HCT116 (cell line): ENCODE data around the gene FBXL19. TPM values are rescaled to one million over a fixed set of nuclear protein-coding genes. Genes with fewer than 3 reads are reported as not detected.

Source experiments
- ATAC-seq: fragments of 200-7000 bp; cut with Tn5 transposase; 2 replicates; pipeline ENCODE4 v1.9.1; 2020; ENCODE audit warnings: mild to moderate bottlenecking, moderate library complexity
- BruUV-seq: library from RNA; stranded (reverse); fragments of 400-500 nt; replicated peaks from 2 replicates; lab custom pipeline; 2021; lab: Mats Ljungman, UMichigan
- CTCF ChIA-PET: fragments of 300-600 bp; sonication (Branson Sonifier 250); formaldehyde crosslinking; loops from one replicate; lab custom pipeline; 2021; ENCODE audit warnings: antibody characterized with exemption; lab: Charles Lee
- POLR2A ChIA-PET: fragments of 300-600, 350-600 bp; sonication (Branson Sonifier 250); formaldehyde crosslinking; loops from one replicate; lab custom pipeline; 2021; ENCODE audit warnings: antibody characterized with exemption; lab: Charles Lee
- RAD21 ChIA-PET, 2 experiments: fragments of 300-600 bp; sonication (Branson Sonifier 250); formaldehyde crosslinking; loops; one replicate each; lab custom pipeline; 2023; ENCODE audit warnings: low total read pairs in 2 of 2; ENCODE audit not compliant: uncharacterized antibody in 2 of 2, unreplicated experiment in 2 of 2, low non-redundant PET in 1 of 2; lab: Charles Lee
- DNase-seq: peaks from one replicate; pipeline ENCODE4 v3.0.0-alpha.2; 2010; ENCODE audit warnings: low read depth, low spot score
- H2AFZ ChIP-seq: fragments of 200-600 bp; shearing (Covaris generic), sonication (generic); 2 replicates; pipeline ENCODE4 v1.6.1; 2017; ENCODE audit warnings: low read depth, mixed run types, mixed read lengths, antibody characterized with exemption, low read length; ENCODE audit not compliant: poor library complexity, severe bottlenecking
- H3K27ac ChIP-seq: 2 replicates; pipeline ENCODE4 v1.5.1; 2012; ENCODE audit warnings: low read depth, low read length
- H3K27me3 ChIP-seq: fragments of 200-600 bp; sonication (generic); 2 replicates; pipeline ENCODE4 v1.6.1; 2016; ENCODE audit warnings: mixed run types, low read length, mixed read lengths; ENCODE audit not compliant: insufficient read depth
- H3K36me3 ChIP-seq, 2 experiments: fragments of 200-500 bp in 1 of 2; fragments of 200-600 bp in 1 of 2; sonication (Bioruptor generic) in 1 of 2; sonication (generic) in 1 of 2; 2 replicates each; pipeline versions ENCODE4 v1.5.1 to v1.6.1; 2014 to 2016; ENCODE audit warnings: low read length in 2 of 2, inconsistent platforms in 1 of 2, mixed read lengths in 1 of 2, mixed run types in 1 of 2; ENCODE audit not compliant: insufficient read depth in 2 of 2, control insufficient read depth in 1 of 2
- H3K4me1 ChIP-seq, 2 experiments: fragments of 200-600 bp in 1 of 2; sonication (generic) in 1 of 2; 2 replicates each; pipeline versions ENCODE4 v1.5.1 to v1.6.1; 2012 to 2017; ENCODE audit warnings: low read length in 2 of 2, inconsistent platforms in 1 of 2, mild to moderate bottlenecking in 1 of 2, mixed read lengths in 1 of 2, mixed run types in 1 of 2, moderate library complexity in 1 of 2; ENCODE audit not compliant: insufficient read depth in 2 of 2, control insufficient read depth in 1 of 2
- H3K4me2 ChIP-seq: fragments of 200-600 bp; sonication (generic); 2 replicates; pipeline ENCODE4 v1.6.1; 2017; ENCODE audit warnings: mixed run types, low read length, mixed read lengths
- H3K4me3 ChIP-seq, 2 experiments: fragments of 200-600 bp in 1 of 2; sonication (generic) in 1 of 2; replicated peaks in 1 of 2; 2 replicates each; pipeline ENCODE4 v1.5.1; 2011 to 2016; ENCODE audit warnings: low read length in 2 of 2, control low read depth in 1 of 2, low read depth in 1 of 2, mild to moderate bottlenecking in 1 of 2, mixed read lengths in 1 of 2, mixed run types in 1 of 2
- H3K79me2 ChIP-seq: fragments of 200-600 bp; sonication (generic); 2 replicates; pipeline ENCODE4 v1.6.1; 2017; ENCODE audit warnings: mild to moderate bottlenecking, mixed run types, low read length, moderate library complexity, mixed read lengths; ENCODE audit not compliant: insufficient read depth
- H3K9ac ChIP-seq: fragments of 200-600 bp; sonication (generic); 2 replicates; pipeline ENCODE4 v1.6.1; 2016; ENCODE audit warnings: low read length, mixed read lengths
- H3K9me2 ChIP-seq: fragments of 200-600 bp; sonication (generic), shearing (Covaris generic); 2 replicates; pipeline ENCODE4 v1.6.1; 2017; ENCODE audit warnings: mixed run types, mild to moderate bottlenecking, moderate library complexity; ENCODE audit not compliant: insufficient read depth
- H3K9me3 ChIP-seq, 2 experiments: fragments of 200-500 bp in 1 of 2; fragments of 200-600 bp in 1 of 2; sonication (Bioruptor generic) in 1 of 2; sonication (generic) in 1 of 2; 2 replicates each; pipeline ENCODE4 v1.6.1; 2014 to 2017; ENCODE audit warnings: low read length in 2 of 2, mixed read lengths in 2 of 2, inconsistent platforms in 1 of 2, low read depth in 1 of 2, mild to moderate bottlenecking in 1 of 2, mixed run types in 1 of 2, moderate library complexity in 1 of 2; ENCODE audit not compliant: control insufficient read depth in 1 of 2, insufficient read depth in 1 of 2
- H4K20me1 ChIP-seq: fragments of 200-600 bp; sonication (generic), shearing (Covaris generic); 2 replicates; pipeline ENCODE4 v1.6.1; 2017; ENCODE audit warnings: mixed run types, mild to moderate bottlenecking, moderate library complexity; ENCODE audit not compliant: insufficient read depth
- ATF3 ChIP-seq: IDR thresholded peaks from 2 replicates; pipeline ENCODE4 v1.6.1; 2012
- CEBPB ChIP-seq: IDR thresholded peaks from 2 replicates; pipeline ENCODE4 v1.6.1; 2012; ENCODE audit warnings: low read depth
- EGR1 ChIP-seq: IDR thresholded peaks from 2 replicates; pipeline ENCODE4 v1.6.1; 2012; ENCODE audit warnings: low read depth
- ELF1 ChIP-seq: IDR thresholded peaks from 2 replicates; pipeline ENCODE4 v1.6.1; 2012; ENCODE audit warnings: low read depth, borderline replicate concordance
- POLR2A ChIP-seq: IDR thresholded peaks from 2 replicates; pipeline ENCODE4 v1.7.0; 2011; ENCODE audit warnings: borderline replicate concordance; ENCODE audit not compliant: insufficient read depth, insufficient read length; ENCODE audit errors: extremely low read depth
- POLR2AphosphoS5 ChIP-seq: IDR thresholded peaks from 2 replicates; pipeline ENCODE4 v1.6.1; 2011; ENCODE audit warnings: mild to moderate bottlenecking, low read depth, low read length, moderate library complexity
- RAD21 ChIP-seq: IDR thresholded peaks from 2 replicates; pipeline ENCODE4 v1.6.1; 2012; ENCODE audit warnings: low read depth, mild to moderate bottlenecking
- SIN3A ChIP-seq: IDR thresholded peaks from 2 replicates; pipeline ENCODE4 v1.6.1; 2012; ENCODE audit warnings: low read depth
- SP1 ChIP-seq: IDR thresholded peaks from 2 replicates; pipeline ENCODE4 v1.6.1; 2012; ENCODE audit warnings: low read depth
- SRF ChIP-seq: IDR thresholded peaks from 2 replicates; pipeline ENCODE4 v1.6.1; 2012; ENCODE audit warnings: low read depth
- YY1 ChIP-seq: IDR thresholded peaks from 2 replicates; pipeline ENCODE4 v1.6.1; 2011; ENCODE audit warnings: low read length, low read depth, moderate library complexity, mild to moderate bottlenecking; ENCODE audit not compliant: insufficient replicate concordance; ENCODE audit errors: extremely low read depth
- ZBTB33 ChIP-seq: IDR thresholded peaks from 2 replicates; pipeline ENCODE4 v1.6.1; 2011; ENCODE audit warnings: mild to moderate bottlenecking, low read length, moderate library complexity; ENCODE audit not compliant: insufficient replicate concordance; ENCODE audit errors: extremely low read depth
- ZFX ChIP-seq: fragments of 450-650 bp; IDR thresholded peaks from 2 replicates; pipeline ENCODE4 v1.6.1; 2017
- ZNF274 ChIP-seq: fragments of 200-500 bp; sonication (Bioruptor generic); IDR thresholded peaks from 2 replicates; pipeline ENCODE4 v1.6.1; 2014; ENCODE audit warnings: mild to moderate bottlenecking, low read depth, low read length, inconsistent platforms
- intact Hi-C: fragments of 100-400 bp; cut with micrococcal nuclease; formaldehyde crosslinking; loops from 2 replicates; pipeline ENCODE4 v1.10.0; 2022
- total RNA-seq: library from RNA; stranded (reverse); gene quantifications from one replicate; pipeline ENCODE4 v1.2.1, GENCODE V29; 2021; ENCODE audit not compliant: unreplicated experiment
- TF ChIP-seq, protein P1 (sequence below): IDR thresholded peaks from 2 replicates; pipeline ENCODE4 v1.6.1; 2012

FBXL19 gene
- total RNA-seq, 1 experiment from 2014 or later, result 45.2 TPM

DNA sequence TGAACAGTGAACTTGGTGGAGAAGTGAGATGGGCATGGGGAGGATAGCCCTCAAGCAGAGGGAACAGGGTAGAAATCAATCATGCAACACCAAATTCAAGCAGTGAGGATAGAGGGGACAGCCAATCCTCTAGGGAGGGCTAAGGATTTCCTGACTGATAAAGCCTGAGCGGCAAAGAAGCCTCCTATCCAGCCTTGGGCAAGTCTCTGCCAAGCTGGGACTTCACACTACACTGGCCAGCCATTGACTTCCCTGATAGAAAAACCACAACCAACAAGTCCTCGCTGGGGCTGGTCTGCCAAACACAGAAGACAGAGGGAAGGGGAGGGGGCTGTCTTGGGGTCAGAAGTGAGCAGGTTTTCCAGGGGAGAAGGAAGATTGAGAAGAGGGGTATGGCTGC is 2.5 kb upstream of the FBXL19 start:
- Histone ChIP-seq H3K36me3 (no peaks in the 10 kb centered on the region), H3K79me2 (peaks cover 10% of the 10 kb centered on the region; the same call in 1 of the 2 replicates), H3K4me2 (no peak overlapping the region), H3K9me2 (no peaks in the 10 kb centered on the region), H3K9me3 (no peaks in the 10 kb centered on the region), H3K9ac (no peak overlapping the region), H4K20me1 (no peaks in the 10 kb centered on the region), H3K4me3 (no peak overlapping the region), H2AFZ (no peak overlapping the region), H3K27me3 (no peaks in the 10 kb centered on the region), H3K27ac (peak overlapping the region; percentile 92; the same call in 1 of the 2 replicates), H3K4me1 (peaks cover 10 to 17% of the 10 kb centered on the region in 2 experiments; a peak in 3 of 4 replicates)
- DNase-seq (no peak), ATAC-seq (no peak)
- intact Hi-C loops, result loop anchor here (1.0 to 5.0 kb wide), 3 partner anchors 46 to 474 kb away; partner anchors contain the start of gene SEPHS2
- RAD21 ChIA-PET, result no interaction called here
- CTCF ChIA-PET, result no interaction called here
- no peak for TF ChIP-seq CEBPB
- no peak for TF ChIP-seq EGR1
- no peak for TF ChIP-seq RAD21
- TF ChIP-seq SP1, result no peak
- no peak for TF ChIP-seq ZBTB33
- no peak for TF ChIP-seq ATF3
- TF ChIP-seq SRF, result no peak
- TF ChIP-seq, protein P1, sequence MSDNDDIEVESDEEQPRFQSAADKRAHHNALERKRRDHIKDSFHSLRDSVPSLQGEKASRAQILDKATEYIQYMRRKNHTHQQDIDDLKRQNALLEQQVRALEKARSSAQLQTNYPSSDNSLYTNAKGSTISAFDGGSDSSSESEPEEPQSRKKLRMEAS, result no peak
- TF ChIP-seq YY1, result no peak
- TF ChIP-seq ZNF274, result no peak
- no peak for TF ChIP-seq SIN3A
- no peak for TF ChIP-seq ZFX
- no peak for TF ChIP-seq ELF1
- TF ChIP-seq POLR2A, result no peak
- no peak for TF ChIP-seq POLR2AphosphoS5
- BruUV-seq, result no TSS peak
- POLR2A ChIA-PET, result no interaction called here
